Neural cell (in vitro differentiated cells): ENCODE results near the gene PARD6G. TPM values are rescaled to one million over a fixed set of nuclear protein-coding genes. Genes with fewer than 3 reads are reported as not detected.

Experiments
- H2AFZ ChIP-seq: fragments of 200-600, 300-800 bp; sonication (generic), shearing (Covaris generic); 2 replicates; pipeline ENCODE4 v1.6.0; 2014; ENCODE audit warnings: low read depth, mild to moderate bottlenecking, antibody characterized with exemption, low read length, moderate library complexity
- H3F3A ChIP-seq: fragments of 200-600 bp; shearing (Covaris generic); 2 replicates; pipeline ENCODE4 v1.6.1; 2016; ENCODE audit warnings: mild to moderate bottlenecking, moderate library complexity, mixed read lengths, antibody characterized with exemption, low read length; ENCODE audit not compliant: insufficient read depth, poor library complexity, severe bottlenecking
- H3K27ac ChIP-seq: fragments of 200-600, 300-800 bp; sonication (generic), shearing (Covaris generic); 2 replicates; pipeline ENCODE4 v1.5.1; 2014; ENCODE audit warnings: mild to moderate bottlenecking, low read length, moderate library complexity
- H3K27me3 ChIP-seq: fragments of 300-800, 200-600 bp; sonication (generic), shearing (Covaris generic); 2 replicates; pipeline ENCODE4 v1.6.0; 2014; ENCODE audit warnings: mild to moderate bottlenecking, low read depth, low read length, moderate library complexity; ENCODE audit not compliant: insufficient read depth
- H3K36me3 ChIP-seq: fragments of 300-800, 200-600 bp; sonication (generic), shearing (Covaris generic); 2 replicates; pipeline ENCODE4 v1.5.1; 2014; ENCODE audit warnings: mild to moderate bottlenecking, antibody characterized with exemption, low read length, moderate library complexity; ENCODE audit not compliant: insufficient read depth
- H3K4me2 ChIP-seq: fragments of 300-800, 200-600 bp; sonication (generic), shearing (Covaris generic); 2 replicates; pipeline ENCODE4 v1.6.0; 2014; ENCODE audit warnings: mild to moderate bottlenecking, low read length
- H3K4me3 ChIP-seq: fragments of 300-800, 200-600 bp; sonication (generic), shearing (Covaris generic); 2 replicates; pipeline ENCODE4 v1.5.1; 2014; ENCODE audit warnings: mild to moderate bottlenecking, low read length, moderate library complexity
- H3K79me2 ChIP-seq: fragments of 200-600 bp; shearing (Covaris generic); replicated peaks from 2 replicates; pipeline ENCODE4 v1.6.0; 2014; ENCODE audit warnings: mild to moderate bottlenecking, low read length, moderate library complexity; ENCODE audit not compliant: insufficient read depth
- H3K9ac ChIP-seq: fragments of 300-800, 200-600 bp; sonication (generic), shearing (Covaris generic); 2 replicates; pipeline ENCODE4 v1.6.1; 2016; ENCODE audit warnings: mild to moderate bottlenecking, low read length, mixed read lengths
- H3K9me2 ChIP-seq: fragments of 200-600 bp; shearing (Covaris generic); 2 replicates; pipeline ENCODE4 v1.6.1; 2016; ENCODE audit warnings: mild to moderate bottlenecking, low read length, mixed read lengths; ENCODE audit not compliant: insufficient read depth
- H3K9me3 ChIP-seq: fragments of 200-600, 300-800 bp; sonication (generic), shearing (Covaris generic); 2 replicates; pipeline ENCODE4 v1.6.1; 2016; ENCODE audit warnings: mild to moderate bottlenecking, mixed run types, low read length, moderate library complexity, mixed read lengths
- H4K20me1 ChIP-seq: fragments of 200-600 bp; shearing (Covaris generic); 2 replicates; pipeline ENCODE4 v1.6.1; 2016; ENCODE audit warnings: mild to moderate bottlenecking, mixed run types; ENCODE audit not compliant: insufficient read depth
- EZH2 ChIP-seq: fragments of 200-600, 300-800 bp; shearing (Covaris generic), sonication (generic); IDR thresholded peaks from 2 replicates; pipeline ENCODE4 v1.6.1; 2014; ENCODE audit warnings: antibody characterized with exemption, low read length, borderline replicate concordance, mild to moderate bottlenecking; ENCODE audit not compliant: insufficient read depth, poor library complexity, severe bottlenecking
- MXI1 ChIP-seq: fragments of 450-650 bp; conservative IDR thresholded peaks from 2 replicates; pipeline ENCODE4 v1.6.1; 2014; ENCODE audit warnings: antibody characterized with exemption, mild to moderate bottlenecking; ENCODE audit not compliant: poor library complexity, severe bottlenecking
- POLR2AphosphoS5 ChIP-seq: IDR thresholded peaks from 2 replicates; pipeline ENCODE4 v1.6.1; 2012
- RAD21 ChIP-seq: fragments of 450-650 bp; conservative IDR thresholded peaks from 2 replicates; pipeline ENCODE4 v1.6.1; 2014; ENCODE audit warnings: antibody characterized with exemption, mild to moderate bottlenecking, moderate library complexity
- REST ChIP-seq: IDR thresholded peaks from 2 replicates; pipeline ENCODE4 v1.6.1; 2012; ENCODE audit warnings: borderline replicate concordance
- SMC3 ChIP-seq: fragments of 450-650 bp; conservative IDR thresholded peaks from 2 replicates; pipeline ENCODE4 v1.6.1; 2014; ENCODE audit warnings: antibody characterized with exemption, mild to moderate bottlenecking, moderate library complexity; ENCODE audit not compliant: poor library complexity
- TAF1 ChIP-seq: IDR thresholded peaks from 2 replicates; pipeline ENCODE4 v1.6.1; 2012; ENCODE audit warnings: low read depth
- polyA plus RNA-seq: library from polyadenylated mRNA; depleted of rRNA; stranded (reverse); fragments of >200 nt; gene quantifications from 2 replicates; pipeline ENCODE4 v1.2.3, GENCODE V29; 2014
- TF ChIP-seq, protein P1 (sequence below): fragments of 450-650 bp; IDR thresholded peaks from 2 replicates; pipeline ENCODE4 v1.5.1; 2014; ENCODE audit warnings: antibody characterized with exemption, mild to moderate bottlenecking, moderate library complexity; ENCODE audit not compliant: poor library complexity, severe bottlenecking

PARD6G gene
- polyA plus RNA-seq, 1 donor from 2014 or later, result 9.3 TPM

DNA sequence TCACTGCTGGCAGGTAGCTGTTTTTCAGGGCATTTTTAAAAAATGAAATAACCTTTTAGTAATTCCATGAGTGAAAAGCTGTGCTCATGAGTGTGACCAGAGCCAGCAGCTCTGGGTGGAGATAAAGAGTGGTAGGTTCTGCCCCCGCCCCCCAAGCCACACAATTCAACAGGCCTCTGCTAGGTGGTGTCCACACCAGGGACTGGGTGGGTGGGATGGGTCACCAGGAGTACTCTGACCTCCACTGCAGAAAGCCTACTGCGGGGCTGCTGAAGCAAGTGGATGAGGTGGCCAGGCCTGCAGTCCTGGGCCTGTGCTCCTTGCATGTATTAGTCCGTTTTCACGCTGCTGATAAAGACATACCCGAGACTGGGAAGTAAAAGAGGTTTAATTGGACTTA is 15.3 kb downstream of the PARD6G start:
- H3K9me2 ChIP-seq, result no peaks in the 10 kb centered on the region
- H3K36me3 ChIP-seq, result no peaks in the 10 kb centered on the region
- H3K9me3 ChIP-seq, result no peaks in the 10 kb centered on the region
- H3K9ac ChIP-seq, result no peak overlapping the region
- no peaks in the 10 kb centered on the region for H4K20me1 ChIP-seq
- peaks cover 24% of the 10 kb centered on the region for H3K79me2 ChIP-seq
- no peak overlapping the region for H3K4me2 ChIP-seq
- no peak overlapping the region for H3K4me3 ChIP-seq
- H2AFZ ChIP-seq, result no peak overlapping the region
- H3F3A ChIP-seq, result no peaks in the 10 kb centered on the region
- H3K27me3 ChIP-seq, result no peaks in the 10 kb centered on the region
- TF ChIP-seq, protein P1, sequence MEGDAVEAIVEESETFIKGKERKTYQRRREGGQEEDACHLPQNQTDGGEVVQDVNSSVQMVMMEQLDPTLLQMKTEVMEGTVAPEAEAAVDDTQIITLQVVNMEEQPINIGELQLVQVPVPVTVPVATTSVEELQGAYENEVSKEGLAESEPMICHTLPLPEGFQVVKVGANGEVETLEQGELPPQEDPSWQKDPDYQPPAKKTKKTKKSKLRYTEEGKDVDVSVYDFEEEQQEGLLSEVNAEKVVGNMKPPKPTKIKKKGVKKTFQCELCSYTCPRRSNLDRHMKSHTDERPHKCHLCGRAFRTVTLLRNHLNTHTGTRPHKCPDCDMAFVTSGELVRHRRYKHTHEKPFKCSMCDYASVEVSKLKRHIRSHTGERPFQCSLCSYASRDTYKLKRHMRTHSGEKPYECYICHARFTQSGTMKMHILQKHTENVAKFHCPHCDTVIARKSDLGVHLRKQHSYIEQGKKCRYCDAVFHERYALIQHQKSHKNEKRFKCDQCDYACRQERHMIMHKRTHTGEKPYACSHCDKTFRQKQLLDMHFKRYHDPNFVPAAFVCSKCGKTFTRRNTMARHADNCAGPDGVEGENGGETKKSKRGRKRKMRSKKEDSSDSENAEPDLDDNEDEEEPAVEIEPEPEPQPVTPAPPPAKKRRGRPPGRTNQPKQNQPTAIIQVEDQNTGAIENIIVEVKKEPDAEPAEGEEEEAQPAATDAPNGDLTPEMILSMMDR, result no peak
- TF ChIP-seq TAF1, result no peak
- no peak overlapping the region for H3K27ac ChIP-seq

DNA sequence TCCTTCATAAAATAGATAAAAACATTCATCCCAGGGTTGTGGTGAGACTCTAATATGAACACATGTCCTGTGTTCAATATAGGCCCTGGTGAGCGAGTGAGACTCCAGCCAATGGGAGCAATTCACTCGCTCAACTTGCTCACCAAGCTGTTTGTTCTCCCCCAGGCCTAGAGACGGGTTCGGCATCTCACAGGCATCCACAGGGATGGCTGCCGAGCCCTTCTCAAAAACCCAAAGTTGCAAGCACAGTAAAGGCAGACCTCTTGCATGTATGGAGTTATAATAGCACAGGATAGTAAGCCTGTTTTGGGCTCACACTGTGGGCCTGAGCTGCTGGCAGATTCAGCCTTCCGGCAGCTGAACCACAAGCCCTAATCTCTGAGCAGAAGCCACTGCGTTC is 15.7 kb downstream of the PARD6G start:
- H3K4me2 ChIP-seq, result no peak overlapping the region
- H3K9me3 ChIP-seq, result no peaks in the 10 kb centered on the region
- no peak overlapping the region for H2AFZ ChIP-seq
- TF ChIP-seq TAF1, result no peak
- no peak for TF ChIP-seq POLR2AphosphoS5
- no peak for TF ChIP-seq SMC3
- TF ChIP-seq EZH2, result no peak
- TF ChIP-seq REST, result no peak
- TF ChIP-seq, protein P1, result no peak
- no peak overlapping the region for H3K27ac ChIP-seq
- H3F3A ChIP-seq, result no peaks in the 10 kb centered on the region
- no peaks in the 10 kb centered on the region for H4K20me1 ChIP-seq
- no peak overlapping the region for H3K9ac ChIP-seq
- H3K4me3 ChIP-seq, result no peak overlapping the region
- H3K79me2 ChIP-seq, result peaks cover 24% of the 10 kb centered on the region
- H3K36me3 ChIP-seq, result no peaks in the 10 kb centered on the region
- H3K27me3 ChIP-seq, result no peaks in the 10 kb centered on the region
- H3K9me2 ChIP-seq, result no peaks in the 10 kb centered on the region

GRCh38 chr18:80231151-80231550 is 16.2 kb downstream of the PARD6G start:
- H4K20me1 ChIP-seq, result no peaks in the 10 kb centered on the region
- no peaks in the 10 kb centered on the region for H3K36me3 ChIP-seq
- no peaks in the 10 kb centered on the region for H3F3A ChIP-seq
- no peaks in the 10 kb centered on the region for H3K9me3 ChIP-seq
- TF ChIP-seq EZH2 (no peak), TAF1 (no peak), SMC3 (no peak), MXI1 (no peak), RAD21 (no peak)
- no peak overlapping the region for H3K4me2 ChIP-seq
- H3K27ac ChIP-seq, result no peak overlapping the region
- H3K4me3 ChIP-seq, result no peak overlapping the region
- no peak overlapping the region for H3K9ac ChIP-seq
- no peaks in the 10 kb centered on the region for H3K9me2 ChIP-seq
- no peak overlapping the region for H2AFZ ChIP-seq
- peaks cover 24% of the 10 kb centered on the region for H3K79me2 ChIP-seq
- H3K27me3 ChIP-seq, result no peaks in the 10 kb centered on the region
